ENCODE measurements around the gene LPGAT1.
"Not testable (repeated sequence)": the region's sequence is repeated elsewhere in the genome, so short reads cannot be mapped to it uniquely, and the experiment has no call there.

Gene LPGAT1

GRCh38 chr1:211735208-211736170 lies 95.1 kb downstream of the LPGAT1 start:
- DNase-seq (ENCODE audit: low read depth in 2 of 2): peak; percentile 8 to 17

DNA sequence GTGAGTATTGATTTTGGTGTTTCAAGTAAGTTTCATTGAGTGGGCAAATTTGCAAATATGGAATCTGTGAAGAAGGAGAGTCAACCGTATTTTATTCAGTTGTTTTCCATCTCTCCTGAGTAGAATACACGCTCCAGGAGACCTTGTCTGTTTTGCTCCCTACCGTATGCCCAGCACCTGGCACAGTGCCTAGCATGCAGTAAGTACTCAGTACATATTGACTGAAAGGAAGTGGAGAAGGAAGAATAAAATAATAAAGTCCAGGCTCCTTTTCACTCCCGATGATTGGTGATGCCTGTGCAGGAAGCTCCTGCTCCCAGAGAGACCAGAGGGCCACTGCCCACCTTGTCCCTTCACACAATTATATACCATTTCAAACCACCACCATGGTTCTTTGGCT lies 95.8 kb downstream of the LPGAT1 start:
- no peak for DNase-seq (ENCODE audit: low read depth in 2 of 2)

GRCh38 chr1:211734359-211734758 lies 96.2 kb downstream of the LPGAT1 start:
- no peak for DNase-seq (ENCODE audit: low read depth in 2 of 2)

GRCh38 chr1:211732293-211732980 lies 98.1 kb downstream of the LPGAT1 start:
- DNase-seq (ENCODE audit: low read depth in 2 of 2): no peak

GRCh38 chr1:211731456-211732292 lies 98.9 kb downstream of the LPGAT1 start:
- DNase-seq (ENCODE audit: low read depth in 2 of 2): no peak

DNA sequence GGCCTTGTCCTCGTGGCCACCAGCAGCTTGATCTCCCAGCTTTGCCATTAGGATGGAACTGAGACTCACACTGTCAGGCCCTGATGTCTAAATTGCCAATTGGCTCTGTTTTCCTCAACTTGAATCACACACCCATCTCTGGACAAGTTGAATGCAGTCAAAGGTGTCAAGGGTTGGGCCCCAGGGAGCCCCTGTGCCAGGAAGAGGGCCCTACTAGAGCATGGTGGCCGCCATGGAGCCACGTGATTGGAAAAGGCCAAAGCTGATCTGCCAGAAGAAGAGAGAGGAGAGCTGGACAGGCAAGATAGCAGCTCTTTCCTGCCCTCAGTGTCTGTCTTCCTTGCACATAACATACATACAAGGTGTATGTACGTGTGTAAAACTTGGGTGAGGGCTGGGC lies 100.2 kb downstream of the LPGAT1 start:
- no peak for DNase-seq (ENCODE audit: low read depth in 2 of 2)

DNA sequence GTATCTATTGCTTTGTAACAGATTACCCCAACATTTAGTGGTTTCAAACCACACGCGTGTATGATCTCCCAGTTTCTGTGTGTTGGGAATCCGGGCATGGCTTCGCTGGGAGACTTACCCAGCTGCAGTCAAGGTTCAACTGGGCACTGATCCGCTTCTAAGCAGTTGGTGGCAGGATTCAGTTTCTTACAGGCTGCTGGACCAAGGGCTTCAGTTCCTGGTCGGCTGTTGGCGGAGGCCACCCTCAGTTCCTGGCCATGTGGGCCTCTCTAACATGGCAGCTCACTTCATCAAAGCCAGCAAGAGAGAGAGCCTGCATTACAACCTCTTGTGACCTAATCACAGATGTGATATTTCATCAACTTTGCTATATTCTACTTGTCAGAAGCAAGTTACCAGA lies 101.3 kb downstream of the LPGAT1 start:
- no peak for DNase-seq (ENCODE audit: low read depth in 2 of 2)

DNA sequence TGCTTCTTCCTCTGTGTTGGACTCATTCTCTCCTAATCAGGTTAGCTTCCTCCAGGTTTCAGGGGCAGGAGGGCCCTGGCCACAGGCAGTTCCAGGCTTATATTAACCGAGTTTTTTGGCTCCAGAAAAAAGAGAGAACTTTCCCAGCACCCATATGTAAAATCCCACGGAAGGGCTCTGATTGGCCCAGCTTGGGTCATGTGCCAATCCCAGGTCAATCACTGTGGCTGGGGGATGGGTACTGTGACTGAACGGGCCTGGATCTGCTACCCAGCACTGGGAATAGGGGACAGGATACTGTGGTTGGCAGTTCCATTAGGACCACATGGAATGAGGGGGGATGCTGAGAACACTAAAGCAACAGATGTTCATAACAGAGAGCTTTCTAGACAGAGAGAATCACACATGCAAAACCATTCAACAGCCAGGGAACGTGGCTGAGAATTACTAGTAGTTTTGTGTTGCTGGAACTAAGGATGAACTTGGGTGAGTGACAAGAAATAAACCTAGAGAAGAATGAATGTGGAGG lies 104.0 kb downstream of the LPGAT1 start:
- no peak for DNase-seq (ENCODE audit: low read depth in 2 of 2)

DNA sequence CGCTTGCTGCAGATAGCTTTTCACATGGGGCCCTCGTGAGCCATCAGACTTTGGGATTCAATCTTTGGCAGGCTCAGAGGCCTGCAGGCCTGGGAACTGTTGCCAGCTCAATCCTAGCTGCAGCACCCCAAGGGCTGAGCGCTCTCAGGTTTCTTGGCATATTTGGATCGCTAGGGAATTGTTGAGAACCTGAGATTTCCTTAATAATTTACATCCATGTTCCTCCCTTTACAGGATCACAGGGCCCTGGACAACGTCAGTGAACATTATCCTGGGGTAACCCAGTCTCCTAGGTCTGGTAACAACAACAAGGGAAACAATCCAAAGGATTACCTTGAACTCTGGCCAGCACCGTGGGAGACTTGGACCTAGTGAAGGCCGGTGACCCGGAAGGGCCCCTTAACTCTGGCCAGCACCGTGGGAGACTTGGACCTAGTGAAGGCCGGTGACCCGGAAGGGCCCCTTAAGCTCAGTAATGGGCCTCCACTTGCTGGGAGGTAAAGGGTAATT lies 105.8 kb downstream of the LPGAT1 start:
- no peak for DNase-seq (ENCODE audit: low read depth in 2 of 2)

GRCh38 chr1:211723273-211723672 lies 107.3 kb downstream of the LPGAT1 start:
- no peak for DNase-seq (ENCODE audit: low read depth in 2 of 2)

DNA sequence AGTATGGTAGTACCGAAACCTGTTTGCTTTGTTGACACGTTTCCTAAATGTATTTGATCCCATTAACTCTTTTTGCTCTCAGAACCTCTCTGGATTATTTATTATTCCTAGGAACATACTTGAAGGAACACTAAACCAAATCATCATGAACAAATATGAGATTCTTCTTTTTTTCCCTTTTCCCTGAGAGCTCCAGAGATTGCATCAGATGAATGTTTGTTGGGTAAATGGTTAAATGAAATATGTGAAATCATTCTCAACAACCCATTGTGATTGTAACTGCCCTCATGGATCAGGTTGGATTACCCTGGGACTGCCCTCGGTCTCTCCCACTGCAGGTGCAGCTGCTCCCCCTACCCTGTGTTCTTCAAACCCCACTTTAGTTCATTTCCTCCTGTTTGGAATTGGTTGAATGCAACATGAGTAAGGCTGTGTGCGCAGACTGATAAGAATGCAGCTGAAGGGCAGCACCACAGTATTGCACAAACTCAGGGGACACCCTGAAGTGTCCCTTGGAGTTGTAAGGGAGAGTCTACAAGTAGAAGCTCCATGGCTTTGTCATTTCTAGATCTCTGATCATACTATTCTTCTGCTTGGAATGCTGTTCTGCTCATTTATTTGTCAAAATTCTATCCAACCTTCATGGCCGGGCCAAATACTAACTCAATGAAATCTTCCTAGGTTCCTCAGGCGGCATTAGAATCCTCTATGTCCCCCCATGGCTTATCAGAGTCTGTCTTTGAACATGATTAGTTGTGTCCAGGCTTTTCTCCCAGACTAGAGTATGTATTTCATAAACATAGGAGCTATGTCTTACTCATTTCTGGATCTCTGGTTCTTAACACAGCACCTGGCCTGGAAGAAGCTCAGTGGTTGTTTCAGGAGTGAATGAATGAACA lies 108.0 kb downstream of the LPGAT1 start:
- no peak for DNase-seq (ENCODE audit: low read depth in 2 of 2)

DNA sequence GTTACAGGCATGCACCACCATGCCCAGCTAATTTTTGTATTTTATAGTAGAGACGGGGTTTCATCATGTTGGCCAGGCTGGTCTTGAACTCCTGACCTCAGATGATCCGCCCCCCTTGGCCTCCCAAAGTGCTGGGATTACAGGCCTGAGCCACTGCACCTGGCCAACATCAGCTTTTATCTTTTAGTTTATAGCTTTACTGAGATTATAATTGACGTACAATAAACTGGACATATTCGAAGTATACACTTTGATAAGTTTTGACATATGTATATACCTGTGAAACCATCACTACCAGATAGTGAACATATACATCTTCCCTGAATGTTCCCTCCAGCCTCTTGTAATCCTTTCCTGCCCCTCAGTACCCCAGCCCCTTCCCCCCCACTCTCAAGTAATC lies 114.0 kb downstream of the LPGAT1 start:
- not testable (repeated sequence) for DNase-seq (ENCODE audit: low read depth in 2 of 2)

DNA sequence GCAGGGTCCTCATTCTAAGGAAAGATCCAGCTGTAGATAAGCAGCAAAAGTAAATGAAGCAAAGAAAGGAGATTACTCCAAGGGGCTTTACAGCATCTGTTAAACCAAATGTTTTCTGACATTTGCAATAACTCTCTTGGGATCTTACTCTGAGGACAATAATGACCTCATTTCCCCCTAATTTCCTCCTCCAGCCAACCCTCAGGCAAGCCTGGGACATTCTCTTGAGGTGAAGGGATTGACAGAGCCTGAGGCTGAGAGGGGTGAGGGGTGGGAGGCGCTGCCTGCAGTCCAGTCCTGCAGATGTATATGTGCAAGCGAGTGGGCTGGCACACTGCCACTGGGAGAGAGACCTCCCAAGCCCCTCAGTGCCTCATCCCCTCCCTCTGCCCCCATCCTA lies 114.6 kb downstream of the LPGAT1 start:
- DNase-seq (ENCODE audit: low read depth in 2 of 2): no peak

DNA sequence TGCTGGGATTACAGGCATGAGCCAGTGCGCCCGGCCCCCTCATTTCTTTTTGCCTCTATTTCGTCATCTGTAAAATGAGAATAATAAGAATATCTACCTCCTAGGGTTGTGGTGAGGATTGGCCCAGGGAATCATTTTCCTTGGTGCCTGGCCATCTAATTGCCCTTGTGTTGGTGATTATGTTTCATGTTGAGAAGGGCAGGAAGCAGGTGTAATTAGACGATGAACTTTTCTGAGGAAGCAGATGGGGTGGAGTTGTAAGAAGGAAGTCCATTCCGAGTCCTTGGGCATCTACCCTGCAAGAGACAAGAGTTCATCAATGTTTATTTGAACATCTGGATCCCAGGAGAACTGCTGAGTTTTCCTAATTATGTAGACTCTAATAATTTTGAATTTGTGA lies 116.4 kb downstream of the LPGAT1 start:
- DNase-seq (ENCODE audit: low read depth in 2 of 2): no peak

- DNase-seq (ENCODE audit: low read depth in 2 of 2): no peak
Observed at GRCh38 chr1:211713231-211713630, 117.3 kb downstream of the LPGAT1 start.

DNA sequence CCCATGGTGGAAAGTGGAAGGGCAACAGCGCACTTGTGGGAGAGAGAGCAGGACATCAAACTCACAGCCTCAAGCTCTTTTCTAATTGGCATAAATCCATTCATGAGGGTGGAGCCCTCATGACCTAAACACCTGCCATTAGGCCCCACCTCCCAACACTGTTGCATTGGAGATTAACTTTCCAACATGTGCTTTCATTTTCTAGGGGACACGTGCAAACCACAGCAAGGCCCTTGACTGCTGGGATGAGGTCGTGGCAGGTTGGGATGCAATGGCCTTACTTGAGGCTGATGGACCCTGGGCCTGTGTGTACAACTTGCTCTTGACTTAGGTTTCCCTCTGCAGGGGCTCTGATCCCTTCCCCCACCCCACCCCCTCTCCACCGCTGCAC lies 119.3 kb downstream of the LPGAT1 start:
- no peak for DNase-seq (ENCODE audit: low read depth in 2 of 2)

- no peak for DNase-seq (ENCODE audit: low read depth in 2 of 2)
Observed at GRCh38 chr1:211710566-211711314, 119.8 kb downstream of the LPGAT1 start.

DNA sequence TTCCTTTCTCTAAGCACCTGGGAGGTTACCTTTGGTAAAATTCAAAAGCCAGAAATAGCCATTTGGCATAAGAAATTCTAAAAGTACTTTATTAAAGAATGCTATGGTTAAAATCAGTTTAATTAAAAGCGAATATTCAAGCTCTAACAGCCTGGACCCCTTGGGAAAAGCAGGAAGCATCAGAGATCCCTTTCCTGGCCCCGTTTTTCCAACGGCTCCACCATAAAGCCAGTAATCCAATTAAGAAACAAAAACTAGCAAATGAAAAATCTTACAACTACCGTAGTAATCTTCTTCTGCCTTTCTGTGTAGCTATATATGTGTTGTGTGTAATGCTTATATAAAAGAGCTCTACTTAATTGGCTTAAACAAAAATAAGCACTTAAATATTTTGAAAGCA lies 121.6 kb downstream of the LPGAT1 start:
- no peak for DNase-seq (ENCODE audit: low read depth in 2 of 2)

DNA sequence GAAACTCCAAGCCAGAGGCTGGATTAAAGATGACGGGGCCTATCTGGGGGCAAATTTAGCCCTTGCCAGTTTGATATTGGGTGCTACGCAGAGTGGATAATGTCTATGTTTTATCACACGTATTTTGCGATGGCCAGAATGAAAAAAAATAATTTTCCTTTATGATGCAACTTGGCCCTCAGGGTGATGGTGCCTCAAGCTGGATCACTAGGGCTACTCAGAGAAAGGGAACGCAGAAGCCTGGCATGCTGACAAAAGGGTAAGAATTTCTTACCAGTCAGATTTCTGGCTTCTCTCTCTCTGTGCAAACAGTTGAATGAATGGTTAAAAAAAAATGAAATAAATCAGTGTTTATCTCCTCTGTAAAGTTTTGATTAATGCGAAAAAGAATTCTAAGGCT lies 122.6 kb downstream of the LPGAT1 start:
- DNase-seq (ENCODE audit: low read depth in 2 of 2): no peak
